GM13977 (cell line): ENCODE measurements around the gene JAML.

ENCODE experiments used
- DNase-seq: peaks from one replicate; pipeline ENCODE4 v3.0.0; 2012; ENCODE audit warnings: low spot score
- CTCF ChIP-seq: IDR thresholded peaks from 2 replicates; pipeline ENCODE4 v1.5.1; 2012; ENCODE audit warnings: mild to moderate bottlenecking, control low read depth; ENCODE audit not compliant: insufficient read depth; ENCODE audit errors: extremely low read depth, missing control alignments
- in situ Hi-C: fragments of 300-500 bp; cut with MboI; formaldehyde crosslinking; loops from one replicate; pipeline ENCODE4 v1.12.0; 2022; ENCODE audit warnings: low sequenced_read_pairs, low pct_unique_long_range_greater_than_20kb, mixed read lengths, inconsistent platforms; ENCODE audit not compliant: unreplicated experiment

Gene JAML

GRCh38 chr11:118263695-118264568 is 39.1 kb upstream of the JAML start, which contains the start of gene MPZL2:
TSS of gene MPZL2 (minus strand) at chr11:118264297. CDS start at chr11:118264153, 144 bp downstream.
- no peak for DNase-seq
- in situ Hi-C loops: no loop called here
- TF ChIP-seq CTCF: no peak

DNA sequence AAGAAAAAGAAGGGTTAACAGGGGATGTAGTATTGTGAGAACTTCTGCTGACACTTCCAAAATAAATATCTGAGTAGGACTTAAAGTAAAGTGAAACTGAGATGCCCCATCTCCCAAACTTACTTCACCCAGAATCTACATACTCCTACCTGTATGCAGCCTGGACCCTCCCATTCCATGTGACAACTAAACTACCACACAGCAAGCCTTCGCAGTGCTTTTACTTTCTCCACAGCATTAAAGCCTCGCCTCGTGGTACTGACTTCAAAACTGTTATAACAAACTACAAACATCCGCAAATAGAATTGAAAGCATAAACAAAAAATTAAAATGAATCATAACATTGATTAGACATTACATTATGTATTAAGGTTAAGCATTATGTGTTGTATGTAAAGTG is 38.3 kb upstream of the JAML start:
- in situ Hi-C loops: no loop called here
- no peak for DNase-seq
- no peak for TF ChIP-seq CTCF

GRCh38 chr11:118260353-118260752 is 35.5 kb upstream of the JAML start:
- no peak for TF ChIP-seq CTCF
- no peak for DNase-seq
- in situ Hi-C loops: no loop called here

DNA sequence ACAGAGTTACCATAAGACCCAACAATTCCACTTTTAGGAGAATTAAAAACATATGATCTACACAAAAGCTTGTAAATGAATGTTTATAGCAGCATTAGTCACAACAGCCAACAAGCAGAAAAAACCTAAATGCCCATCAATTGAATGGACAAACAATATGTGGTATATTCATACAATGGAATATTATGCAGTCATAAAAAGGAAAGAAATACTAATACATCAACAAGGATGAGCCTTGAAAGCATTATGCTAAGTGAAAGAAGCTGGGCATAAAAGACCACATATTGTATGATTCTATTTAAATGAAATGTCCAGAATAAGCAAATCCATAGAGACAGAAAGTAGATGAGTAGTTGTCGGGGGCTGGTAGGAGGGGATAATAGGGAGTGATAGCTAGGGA is 34.3 kb upstream of the JAML start:
- no peak for TF ChIP-seq CTCF
- no peak for DNase-seq
- in situ Hi-C loops: no loop called here

DNA sequence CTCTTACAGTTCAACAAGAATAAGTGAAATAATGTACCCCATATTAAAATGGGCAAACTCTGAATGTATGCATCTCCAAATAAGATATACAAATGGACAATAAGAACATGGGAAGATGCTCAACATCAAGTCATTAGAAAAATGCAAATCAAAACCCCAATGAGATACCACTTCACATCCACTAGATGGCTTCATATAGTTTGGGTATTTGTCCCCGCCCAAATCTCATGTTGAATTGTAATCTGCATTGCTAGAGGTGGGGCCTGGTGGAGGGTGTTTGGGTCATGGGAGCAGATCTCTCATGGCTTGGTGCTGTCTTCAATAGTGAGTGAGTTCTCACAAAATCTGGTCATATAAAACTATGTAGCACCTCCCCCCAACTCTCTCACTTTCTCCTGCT is 33.6 kb upstream of the JAML start:
- TF ChIP-seq CTCF: peak; percentile 4
- DNase-seq: no peak
- in situ Hi-C loops: no loop called here

GRCh38 chr11:118252688-118253087 is 27.9 kb upstream of the JAML start:
- no peak for TF ChIP-seq CTCF
- in situ Hi-C loops: no loop called here
- no peak for DNase-seq
